Activated T-helper 17 cell treated with anti-CD3 and anti-CD28 coated beads, Interleukin-2, amount 50 U/mL, for 72 hours (primary cell): Measurements from ENCODE around the gene PLEK. TPM values are rescaled to one million over a fixed set of nuclear protein-coding genes. Genes with fewer than 3 reads are reported as not detected.

Source experiments
- total RNA-seq, 2 donors: library from RNA; stranded (reverse); gene quantifications; one replicate each; pipeline ENCODE4 v1.2.3, GENCODE V29; 2022

Gene PLEK
- total RNA-seq, 2 donors from 2014 or later = 1.0 to 2.7 TPM

Other genes with a start within 250 kb of the PLEK start
- gene PNO1, start 207.4 kb upstream of the PLEK start, total RNA-seq = 10 to 100 TPM; 10.1 to 27.7 TPM
- gene PPP3R1, start 112.8 kb upstream of the PLEK start, total RNA-seq = 10 to 100 TPM; 54.1 to 70.0 TPM
- gene CNRIP1, start 45.3 kb upstream of the PLEK start, total RNA-seq = not detected
- gene FBXO48, start 102.0 kb downstream of the PLEK start, total RNA-seq = 1 to 10 TPM; 2.0 to 2.3 TPM
- 1 to 10 TPM; 1.4 to 3.5 TPM for gene APLF, start 102.3 kb downstream of the PLEK start, total RNA-seq